NCI-H146 treated with DMSO at 0.1 percent for 48 hours (cell line): ENCODE results near the gene DNAJA4.
A peak's percentile ranks its signal among the peaks of the same experiment; 100 is the strongest.

Experiments used
- DNase-seq: peaks from one replicate; lab custom pipeline; 2025; ENCODE audit not compliant: unreplicated experiment; lab: John Stamatoyannopoulos, UW

The DNAJA4 gene

GRCh38 chr15:78276064-78276943 is 11.9 kb downstream of the DNAJA4 start:
- DNase-seq, result no peak

GRCh38 chr15:78280319-78281072 is 16.1 kb downstream of the DNAJA4 start:
- DNase-seq, result no peak

GRCh38 chr15:78282324-78282723 is 18.0 kb downstream of the DNAJA4 start:
- DNase-seq, result no peak

GRCh38 chr15:78284758-78285157 is 20.4 kb downstream of the DNAJA4 start:
- no peak for DNase-seq

GRCh38 chr15:78290222-78290621 is 25.9 kb downstream of the DNAJA4 start:
- no peak for DNase-seq

- no peak for DNase-seq
Measured at GRCh38 chr15:78291052-78291451, 26.7 kb downstream of the DNAJA4 start.

GRCh38 chr15:78291698-78292097 is 27.3 kb downstream of the DNAJA4 start:
- no peak for DNase-seq

- no peak for DNase-seq
Measured at GRCh38 chr15:78292219-78292618, 27.9 kb downstream of the DNAJA4 start.

GRCh38 chr15:78299101-78299930 is 35.0 kb downstream of the DNAJA4 start, which contains the start of gene SKIC8:
Gene SKIC8, minus strand, starts transcription at chr15:78299609. Its CDS starts 3,923 bp downstream, at chr15:78295686.
- DNase-seq, result peak; percentile 63

GRCh38 chr15:78301326-78301725 is 37.0 kb downstream of the DNAJA4 start:
- no peak for DNase-seq

- DNase-seq, result no peak
Measured at GRCh38 chr15:78301828-78302227, 37.5 kb downstream of the DNAJA4 start.

- no peak for DNase-seq
Measured at GRCh38 chr15:78302579-78303312, 38.4 kb downstream of the DNAJA4 start.

GRCh38 chr15:78304216-78305066 is 40.1 kb downstream of the DNAJA4 start:
- DNase-seq, result no peak

- DNase-seq, result no peak
Measured at GRCh38 chr15:78306176-78306774, 41.9 kb downstream of the DNAJA4 start.

GRCh38 chr15:78307976-78308375 is 43.6 kb downstream of the DNAJA4 start:
- no peak for DNase-seq

- DNase-seq, result peak; percentile 6
Measured at GRCh38 chr15:78308422-78309032, 44.2 kb downstream of the DNAJA4 start.

GRCh38 chr15:78311292-78311691 is 46.9 kb downstream of the DNAJA4 start:
- DNase-seq, result no peak

- DNase-seq, result no peak
Measured at GRCh38 chr15:78312536-78312935, 48.2 kb downstream of the DNAJA4 start.

GRCh38 chr15:78312957-78313356 is 48.6 kb downstream of the DNAJA4 start:
- DNase-seq, result no peak
